ENCODE results near the gene HTT-AS. TPM values are rescaled to one million over a fixed set of nuclear protein-coding genes. Genes with fewer than 3 reads are reported as not detected.

Gene HTT-AS
- total RNA-seq, 1 donor from 2014 or later, result not detected

DNA sequence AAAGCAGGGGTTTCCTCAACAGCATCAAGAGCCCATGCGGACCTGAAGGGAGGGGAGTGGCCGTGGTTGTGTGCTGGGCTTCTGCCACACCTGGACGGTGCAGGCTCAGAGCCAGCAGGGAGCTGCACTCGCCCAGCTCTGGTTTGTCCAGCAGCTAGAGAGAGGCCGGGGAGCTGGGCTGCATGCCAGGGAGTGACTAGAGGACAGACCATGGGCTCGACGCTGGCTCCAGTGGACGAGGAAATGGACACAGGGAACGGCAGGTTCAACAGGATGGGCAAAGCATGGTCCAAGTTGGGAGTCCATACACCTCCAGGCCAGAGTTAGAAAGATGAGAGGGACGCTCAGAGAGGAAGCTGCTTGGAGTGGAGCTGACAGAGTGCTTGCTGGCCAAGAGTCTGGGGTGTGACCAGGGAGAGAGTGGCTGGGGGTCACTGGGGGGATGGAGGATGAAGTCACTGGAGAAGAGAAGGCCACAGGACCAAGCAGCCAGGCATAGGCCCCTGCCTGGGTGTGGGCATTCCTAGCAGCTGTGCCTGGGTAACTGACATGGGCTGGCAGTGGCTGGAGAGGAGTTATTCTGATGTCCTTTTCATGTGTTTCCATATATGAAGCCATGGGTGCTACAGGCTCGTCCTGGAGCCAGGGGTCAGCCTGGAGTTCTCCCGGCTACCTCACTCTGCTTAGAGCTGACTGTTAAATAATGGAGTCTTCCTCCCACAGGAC lies 42.8 kb downstream of the HTT-AS start:
- no peak for DNase-seq (ENCODE audit: extremely low read depth, low read depth, low spot score)

DNA sequence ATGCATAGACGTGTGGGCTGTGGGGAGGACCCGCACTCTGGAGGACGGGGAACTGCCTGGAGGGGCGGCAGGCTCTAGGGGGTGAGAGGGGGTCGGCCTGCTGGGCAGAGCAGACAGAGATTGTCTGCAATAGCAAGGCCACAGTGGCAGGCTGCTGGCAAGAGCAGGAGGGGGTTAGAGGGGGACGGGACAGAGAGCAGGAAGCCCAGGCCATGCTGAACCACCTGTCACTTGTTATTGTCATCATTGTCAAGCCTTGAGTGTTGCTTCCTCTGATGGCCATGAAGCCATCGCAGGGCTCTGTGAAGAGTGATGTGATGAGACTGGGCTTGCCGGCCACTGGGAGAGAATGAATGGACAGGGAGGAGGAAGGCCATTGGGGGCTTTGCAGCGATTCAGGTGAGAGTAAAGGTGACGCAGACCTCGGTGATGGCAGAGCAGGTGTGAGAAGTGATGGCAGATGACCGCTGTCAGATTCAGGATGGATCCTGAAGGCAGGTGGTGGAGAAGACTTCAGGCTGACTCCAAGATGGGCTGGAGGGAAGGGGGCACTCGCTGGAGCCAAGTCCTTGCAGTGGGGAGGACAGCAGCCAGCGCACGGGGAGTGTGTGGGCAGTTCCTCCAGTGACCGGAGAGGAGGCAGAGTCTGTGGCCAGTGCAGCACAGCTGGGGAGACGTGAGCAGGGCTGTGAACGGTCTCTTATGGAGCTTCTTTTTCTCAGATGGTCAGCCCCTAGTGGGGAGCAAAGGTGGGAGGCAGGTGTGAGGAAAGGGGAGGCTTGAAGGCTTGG lies 43.6 kb downstream of the HTT-AS start:
- DNase-seq (ENCODE audit: extremely low read depth, low read depth, low spot score), result no peak

- no peak for DNase-seq (ENCODE audit: extremely low read depth, low read depth, low spot score)
Measured at GRCh38 chr4:3029464-3029863, 44.9 kb downstream of the HTT-AS start.

DNA sequence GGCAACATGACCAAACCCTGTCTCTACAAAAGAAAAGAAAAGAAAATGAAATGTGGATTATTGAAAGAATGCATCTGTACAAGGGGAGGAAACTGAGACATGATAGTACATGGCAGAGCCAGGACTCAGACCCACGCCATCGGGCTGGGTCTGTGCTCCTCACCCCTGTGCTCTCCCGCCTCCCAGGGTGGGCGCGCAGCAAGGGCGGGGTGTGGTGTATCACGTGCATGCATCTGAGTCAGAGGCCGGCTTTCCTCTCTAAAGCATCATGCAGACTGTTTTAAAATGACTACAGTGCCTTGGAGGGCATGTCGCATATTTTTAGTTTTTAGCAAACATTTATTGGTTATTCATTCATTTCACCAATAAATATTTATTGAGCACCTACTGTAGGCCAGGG lies 47.8 kb downstream of the HTT-AS start:
- DNase-seq (ENCODE audit: extremely low read depth, low read depth, low spot score), result no peak

DNA sequence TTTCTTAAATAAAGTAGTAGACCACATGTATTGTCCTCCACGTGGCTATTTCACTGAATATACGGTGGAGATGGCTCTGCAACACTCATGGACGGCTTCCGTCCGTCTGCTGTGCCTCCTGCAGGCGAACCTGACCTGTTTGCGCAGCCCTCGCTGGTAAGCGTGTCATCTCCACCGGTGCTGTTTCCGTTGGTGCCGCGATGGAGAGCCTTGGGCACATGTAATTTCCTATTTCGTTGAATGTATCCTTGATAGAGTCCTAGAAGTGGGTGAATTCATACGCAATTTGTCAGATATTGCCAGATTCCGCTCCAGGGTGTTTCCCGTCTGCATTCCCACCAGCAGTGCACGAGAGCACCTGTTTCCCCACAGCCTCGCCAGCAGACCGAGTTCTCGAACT lies 48.5 kb downstream of the HTT-AS start:
- no peak for DNase-seq (ENCODE audit: extremely low read depth, low read depth, low spot score)

GRCh38 chr4:3022651-3023050 lies 51.7 kb downstream of the HTT-AS start:
- no peak for DNase-seq (ENCODE audit: extremely low read depth, low read depth, low spot score)

DNA sequence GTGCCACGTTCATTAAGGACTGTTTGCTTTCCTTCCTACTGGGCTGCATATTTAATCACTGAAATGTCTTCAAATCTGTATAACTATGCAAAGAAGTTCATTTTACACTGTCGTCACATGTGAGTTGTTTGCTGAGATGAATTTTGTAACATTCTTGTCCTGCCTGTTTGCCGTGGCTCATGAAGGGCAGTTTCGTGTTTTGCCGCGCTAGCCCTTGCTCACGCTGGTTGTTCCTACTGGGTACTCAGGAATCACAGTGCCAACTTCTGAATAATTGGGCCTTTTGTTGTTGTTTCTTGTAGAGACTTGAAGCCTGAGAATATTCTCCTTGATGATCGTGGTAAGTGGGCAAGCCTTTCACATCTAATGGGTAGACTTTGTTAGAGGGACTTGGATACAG lies 52.2 kb downstream of the HTT-AS start:
- DNase-seq (ENCODE audit: extremely low read depth, low read depth, low spot score), result no peak

- no peak for DNase-seq (ENCODE audit: extremely low read depth, low read depth, low spot score)
Measured at GRCh38 chr4:3021627-3022026, 52.7 kb downstream of the HTT-AS start.

DNA sequence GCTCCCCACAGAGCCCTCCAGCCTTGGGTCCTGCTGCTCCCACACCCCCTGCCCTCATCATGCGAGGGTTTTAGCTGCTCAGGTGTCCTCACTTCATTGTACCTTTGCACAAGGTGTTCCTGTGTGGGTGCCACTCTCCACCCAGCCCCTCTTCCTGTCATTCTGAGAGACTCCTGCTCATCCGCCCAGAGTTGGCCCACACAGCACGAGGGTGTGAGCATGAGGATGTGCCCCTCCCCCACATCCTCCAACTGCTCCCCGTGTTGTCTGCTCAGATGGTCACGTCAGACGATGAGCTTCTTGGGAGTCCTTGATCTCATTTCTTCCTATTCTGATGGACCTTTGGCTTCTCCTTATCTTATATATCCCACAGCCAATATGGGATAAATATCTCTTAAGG lies 53.2 kb downstream of the HTT-AS start:
- DNase-seq (ENCODE audit: extremely low read depth, low read depth, low spot score), result no peak

- DNase-seq (ENCODE audit: extremely low read depth, low read depth, low spot score), result no peak
Measured at GRCh38 chr4:3019145-3019846, 55.0 kb downstream of the HTT-AS start.

GRCh38 chr4:3017504-3017903 lies 56.8 kb downstream of the HTT-AS start:
- DNase-seq (ENCODE audit: extremely low read depth, low read depth, low spot score), result no peak

DNA sequence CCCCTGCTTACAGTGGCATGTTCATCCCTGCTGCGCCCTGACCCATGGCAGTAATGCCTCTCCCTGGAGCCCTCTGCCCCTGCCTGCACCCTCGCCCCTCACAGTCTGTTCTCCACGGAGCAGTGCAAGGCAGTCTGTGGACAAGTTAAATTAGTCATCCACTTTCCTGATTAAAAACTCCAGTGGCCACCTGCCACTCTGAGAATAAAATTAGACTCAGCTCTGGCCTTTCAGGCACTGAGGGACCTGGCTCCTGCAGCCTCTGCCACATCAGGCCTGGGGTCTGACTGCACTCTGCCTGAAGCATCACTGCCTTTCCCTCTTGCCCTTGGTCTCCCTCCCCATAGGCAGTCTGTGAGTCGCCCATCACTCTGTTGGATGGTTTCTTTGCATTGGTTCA lies 57.4 kb downstream of the HTT-AS start:
- DNase-seq (ENCODE audit: extremely low read depth, low read depth, low spot score), result no peak

- DNase-seq (ENCODE audit: extremely low read depth, low read depth, low spot score), result no peak
Measured at GRCh38 chr4:3013839-3014350, 60.4 kb downstream of the HTT-AS start.

Other genes with a start within 250 kb of the HTT-AS start
- 242 and 265 TPM in 2 replicates for gene ADD1, start 230.7 kb downstream of the HTT-AS start, total RNA-seq
- 30.1 and 33.2 TPM in 2 replicates for gene NOP14, start 111.1 kb downstream of the HTT-AS start, total RNA-seq
- 5.1 and 6.0 TPM in 2 replicates for gene GRK4, start 111.0 kb downstream of the HTT-AS start, total RNA-seq
- gene HTT, start 143 bp upstream of the HTT-AS start, total RNA-seq, result 86.8 and 124 TPM in 2 replicates
- gene MSANTD1, start 174.6 kb upstream of the HTT-AS start, total RNA-seq, result 0.34 and 0.64 TPM in 2 replicates
- 67.0 and 92.8 TPM in 2 replicates for gene RGS12, start 218.5 kb upstream of the HTT-AS start, total RNA-seq

All from glomerular endothelial cell (primary cell).